ENCODE results near the gene SCAMP3.

SCAMP3 gene

GRCh38 chr1:155285063-155285462, 22.9 kb upstream of the SCAMP3 start:
- no peak for FAIRE-seq

GRCh38 chr1:155284476-155284875, 22.3 kb upstream of the SCAMP3 start:
- FAIRE-seq, result no peak

GRCh38 chr1:155282488-155283091, 20.4 kb upstream of the SCAMP3 start:
- FAIRE-seq, result no peak

GRCh38 chr1:155279268-155279667, 17.1 kb upstream of the SCAMP3 start:
- FAIRE-seq, result no peak

- FAIRE-seq, result no peak
These were observed 16.6 kb upstream of the SCAMP3 start for GRCh38 chr1:155278689-155279160.

- no peak for FAIRE-seq
These were observed 15.9 kb upstream of the SCAMP3 start for GRCh38 chr1:155277902-155278688.

GRCh38 chr1:155277070-155277901, 15.1 kb upstream of the SCAMP3 start, which contains the start of gene HCN3:
HCN3 (plus strand) TSS chr1:155277463; CDS start chr1:155277591, 128 bp downstream.
- no peak for FAIRE-seq

- FAIRE-seq, result no peak
These were observed 11.4 kb upstream of the SCAMP3 start, which contains the start of gene CLK2 for GRCh38 chr1:155273343-155274245. CLK2 (minus strand) TSS chr1:155273504; CDS start chr1:155270977, 2,527 bp downstream.

- FAIRE-seq, result no peak
These were observed 10.5 kb upstream of the SCAMP3 start for GRCh38 chr1:155272466-155273342.

GRCh38 chr1:155269381-155269780, 7.2 kb upstream of the SCAMP3 start:
- FAIRE-seq, result no peak

GRCh38 chr1:155268630-155269029, 6.5 kb upstream of the SCAMP3 start:
- FAIRE-seq, result no peak

GRCh38 chr1:155267373-155267772, 5.2 kb upstream of the SCAMP3 start:
- FAIRE-seq, result no peak

- no peak for FAIRE-seq
These were observed 4.4 kb upstream of the SCAMP3 start for GRCh38 chr1:155266553-155266952.

GRCh38 chr1:155263067-155263466, 907 bp upstream of the SCAMP3 start:
- no peak for FAIRE-seq

GRCh38 chr1:155261493-155261851, 688 bp downstream of the SCAMP3 start:
- no peak for FAIRE-seq

GRCh38 chr1:155260276-155260675, 1.9 kb downstream of the SCAMP3 start:
- FAIRE-seq, result no peak

GRCh38 chr1:155256058-155256852, 5.9 kb downstream of the SCAMP3 start:
- no peak for FAIRE-seq

GRCh38 chr1:155255243-155256007, 6.7 kb downstream of the SCAMP3 start, which contains the start of gene ENTREP3:
ENTREP3 (minus strand) TSS chr1:155255483; CDS start chr1:155254877, 606 bp downstream.
- no peak for FAIRE-seq

GRCh38 chr1:155254714-155255242, 7.4 kb downstream of the SCAMP3 start:
- FAIRE-seq, result no peak
